ENCODE results near the gene CD99L2. TPM values are rescaled to one million over a fixed set of nuclear protein-coding genes. Genes with fewer than 3 reads are reported as not detected.
"Not testable (repeated sequence)": the region's sequence is repeated elsewhere in the genome, so short reads cannot be mapped to it uniquely, and the experiment has no call there.

Gene CD99L2
- total and polyA plus RNA-seq, 4 donors = 45.0 to 130 (median 108) TPM

GRCh38 chrX:150828785-150829184 is 69.7 kb downstream of the CD99L2 start:
- Histone ChIP-seq H3K4me3 (ENCODE audit: low read depth, low read length) (no peak overlapping the region), H3K27ac (ENCODE audit: low read depth, low read length) (no peak overlapping the region), H3K4me1 (ENCODE audit: control insufficient read depth, insufficient read depth, low read length) (no peaks in the 10 kb centered on the region), H3K36me3 (ENCODE audit: control insufficient read depth, insufficient read depth, low read length) (no peaks in the 10 kb centered on the region), H3K27me3 (ENCODE audit: control insufficient read depth, insufficient read depth, low read length) (no peaks in the 10 kb centered on the region), H3K9me3 (ENCODE audit: control insufficient read depth, insufficient read depth, low read length) (peaks cover 1% of the 10 kb centered on the region)
- WGBS (ENCODE audit: insufficient coverage) = 60% methylated on average over 1 of the region's 5 CpGs
- DNase-seq (ENCODE audit: low read depth in 4 of 6, low spot score in 6 of 6) = no peak

GRCh38 chrX:150824352-150824751 is 74.1 kb downstream of the CD99L2 start:
- not testable (repeated sequence) for H3K27me3 ChIP-seq (ENCODE audit: control insufficient read depth, insufficient read depth, low read length); DNase-seq (ENCODE audit: low read depth in 4 of 6, low spot score in 6 of 6); H3K4me1 ChIP-seq (ENCODE audit: control insufficient read depth, insufficient read depth, low read length)

GRCh38 chrX:150823826-150824225 is 74.6 kb downstream of the CD99L2 start:
- H3K4me1 ChIP-seq (ENCODE audit: control insufficient read depth, insufficient read depth, low read length); H3K27me3 ChIP-seq (ENCODE audit: control insufficient read depth, insufficient read depth, low read length); H3K27ac ChIP-seq (ENCODE audit: low read depth, low read length); DNase-seq (ENCODE audit: low read depth in 4 of 6, low spot score in 6 of 6); H3K36me3 ChIP-seq (ENCODE audit: control insufficient read depth, insufficient read depth, low read length); H3K4me3 ChIP-seq (ENCODE audit: low read depth, low read length); H3K9me3 ChIP-seq (ENCODE audit: control insufficient read depth, insufficient read depth, low read length): not testable (repeated sequence)
- WGBS (ENCODE audit: insufficient coverage) = 86% methylated on average over 1 of the region's 1 CpG

More at GRCh38 chrX:150824352-150824751, 74.1 kb downstream of the CD99L2 start:
- not testable (repeated sequence) for H3K4me3 ChIP-seq (ENCODE audit: low read depth, low read length); H3K36me3 ChIP-seq (ENCODE audit: control insufficient read depth, insufficient read depth, low read length); H3K27ac ChIP-seq (ENCODE audit: low read depth, low read length); H3K9me3 ChIP-seq (ENCODE audit: control insufficient read depth, insufficient read depth, low read length)

GRCh38 chrX:150821971-150822370 is 76.5 kb downstream of the CD99L2 start:
- Histone ChIP-seq H3K27me3 (ENCODE audit: control insufficient read depth, insufficient read depth, low read length) (no peaks in the 10 kb centered on the region), H3K36me3 (ENCODE audit: control insufficient read depth, insufficient read depth, low read length) (no peaks in the 10 kb centered on the region), H3K9me3 (ENCODE audit: control insufficient read depth, insufficient read depth, low read length) (peaks cover 4% of the 10 kb centered on the region), H3K27ac (ENCODE audit: low read depth, low read length) (no peak overlapping the region), H3K4me3 (ENCODE audit: low read depth, low read length) (no peak overlapping the region), H3K4me1 (ENCODE audit: control insufficient read depth, insufficient read depth, low read length) (no peaks in the 10 kb centered on the region)
- no peak for DNase-seq (ENCODE audit: low read depth in 4 of 6, low spot score in 6 of 6)
- no CpG with 5 or more reads among the region's 2 CpGs for WGBS (ENCODE audit: insufficient coverage)

GRCh38 chrX:150813922-150814321 is 84.5 kb downstream of the CD99L2 start:
- no CpG with 5 or more reads among the region's 5 CpGs for WGBS (ENCODE audit: insufficient coverage)
- Histone ChIP-seq H3K27ac (ENCODE audit: low read depth, low read length) (no peak overlapping the region), H3K4me1 (ENCODE audit: control insufficient read depth, insufficient read depth, low read length) (no peaks in the 10 kb centered on the region), H3K9me3 (ENCODE audit: control insufficient read depth, insufficient read depth, low read length) (no peaks in the 10 kb centered on the region), H3K36me3 (ENCODE audit: control insufficient read depth, insufficient read depth, low read length) (no peaks in the 10 kb centered on the region), H3K4me3 (ENCODE audit: low read depth, low read length) (no peak overlapping the region), H3K27me3 (ENCODE audit: control insufficient read depth, insufficient read depth, low read length) (no peaks in the 10 kb centered on the region)
- no peak for DNase-seq (ENCODE audit: low read depth in 4 of 6, low spot score in 6 of 6)

GRCh38 chrX:150806827-150807226 is 91.6 kb downstream of the CD99L2 start:
- no peak for DNase-seq (ENCODE audit: low read depth in 4 of 6, low spot score in 6 of 6)
- H3K36me3 ChIP-seq (ENCODE audit: control insufficient read depth, insufficient read depth, low read length) = no peaks in the 10 kb centered on the region
- H3K4me3 ChIP-seq (ENCODE audit: low read depth, low read length) = no peak overlapping the region
- no peaks in the 10 kb centered on the region for H3K4me1 ChIP-seq (ENCODE audit: control insufficient read depth, insufficient read depth, low read length)
- H3K27ac ChIP-seq (ENCODE audit: low read depth, low read length) = no peak overlapping the region
- WGBS (ENCODE audit: insufficient coverage) = no CpG with 5 or more reads among the region's 1 CpG
- H3K27me3 ChIP-seq (ENCODE audit: control insufficient read depth, insufficient read depth, low read length) = no peaks in the 10 kb centered on the region
- no peaks in the 10 kb centered on the region for H3K9me3 ChIP-seq (ENCODE audit: control insufficient read depth, insufficient read depth, low read length)

GRCh38 chrX:150805736-150806135 is 92.7 kb downstream of the CD99L2 start:
- no peaks in the 10 kb centered on the region for H3K4me1 ChIP-seq (ENCODE audit: control insufficient read depth, insufficient read depth, low read length)
- no peaks in the 10 kb centered on the region for H3K9me3 ChIP-seq (ENCODE audit: control insufficient read depth, insufficient read depth, low read length)
- 93% methylated on average over 2 of the region's 2 CpGs for WGBS (ENCODE audit: insufficient coverage)
- H3K4me3 ChIP-seq (ENCODE audit: low read depth, low read length) = no peak overlapping the region
- H3K36me3 ChIP-seq (ENCODE audit: control insufficient read depth, insufficient read depth, low read length) = no peaks in the 10 kb centered on the region
- H3K27ac ChIP-seq (ENCODE audit: low read depth, low read length) = no peak overlapping the region
- no peaks in the 10 kb centered on the region for H3K27me3 ChIP-seq (ENCODE audit: control insufficient read depth, insufficient read depth, low read length)
- DNase-seq (ENCODE audit: low read depth in 4 of 6, low spot score in 6 of 6) = no peak

- WGBS (ENCODE audit: insufficient coverage) = 67% methylated on average over 1 of the region's 5 CpGs
- Histone ChIP-seq H3K9me3 (ENCODE audit: control insufficient read depth, insufficient read depth, low read length) (no peaks in the 10 kb centered on the region), H3K27me3 (ENCODE audit: control insufficient read depth, insufficient read depth, low read length) (no peaks in the 10 kb centered on the region), H3K36me3 (ENCODE audit: control insufficient read depth, insufficient read depth, low read length) (peaks cover 2% of the 10 kb centered on the region), H3K4me3 (ENCODE audit: low read depth, low read length) (no peak overlapping the region), H3K27ac (ENCODE audit: low read depth, low read length) (no peak overlapping the region), H3K4me1 (ENCODE audit: control insufficient read depth, insufficient read depth, low read length) (no peaks in the 10 kb centered on the region)
- no peak for DNase-seq (ENCODE audit: low read depth in 4 of 6, low spot score in 6 of 6)
Observed at GRCh38 chrX:150792949-150793527, 105.4 kb downstream of the CD99L2 start.

- Histone ChIP-seq H3K27ac (ENCODE audit: low read depth, low read length) (no peak overlapping the region), H3K4me3 (ENCODE audit: low read depth, low read length) (no peak overlapping the region), H3K4me1 (ENCODE audit: control insufficient read depth, insufficient read depth, low read length) (no peaks in the 10 kb centered on the region), H3K36me3 (ENCODE audit: control insufficient read depth, insufficient read depth, low read length) (peaks cover 1% of the 10 kb centered on the region), H3K27me3 (ENCODE audit: control insufficient read depth, insufficient read depth, low read length) (no peaks in the 10 kb centered on the region), H3K9me3 (ENCODE audit: control insufficient read depth, insufficient read depth, low read length) (no peaks in the 10 kb centered on the region)
- DNase-seq (ENCODE audit: low read depth in 4 of 6, low spot score in 6 of 6) = no peak
- WGBS (ENCODE audit: insufficient coverage) = 67% methylated on average over 1 of the region's 1 CpG
Observed at GRCh38 chrX:150790021-150790420, 108.4 kb downstream of the CD99L2 start.

GRCh38 chrX:150781677-150782076 is 116.8 kb downstream of the CD99L2 start:
- Histone ChIP-seq H3K9me3 (ENCODE audit: control insufficient read depth, insufficient read depth, low read length) (no peaks in the 10 kb centered on the region), H3K27ac (ENCODE audit: low read depth, low read length) (no peak overlapping the region), H3K36me3 (ENCODE audit: control insufficient read depth, insufficient read depth, low read length) (peaks cover 3% of the 10 kb centered on the region), H3K27me3 (ENCODE audit: control insufficient read depth, insufficient read depth, low read length) (no peaks in the 10 kb centered on the region), H3K4me3 (ENCODE audit: low read depth, low read length) (no peak overlapping the region), H3K4me1 (ENCODE audit: control insufficient read depth, insufficient read depth, low read length) (no peaks in the 10 kb centered on the region)
- 90% methylated on average over 6 of the region's 10 CpGs for WGBS (ENCODE audit: insufficient coverage)
- no peak for DNase-seq (ENCODE audit: low read depth in 4 of 6, low spot score in 6 of 6)
